ENCODE measurements around the gene P2RX3. TPM values are rescaled to one million over a fixed set of nuclear protein-coding genes. Genes with fewer than 3 reads are reported as not detected.

P2RX3 gene
- total and polyA plus RNA-seq, 10 of the 15 experiments (the other 5 are each of a cell fraction or from before 2014, with no cell fraction given) = 0.05 to 0.12 TPM; not detected in 8

- Histone ChIP-seq H3K79me2 (ENCODE audit: control insufficient read depth, insufficient read depth, low read length) (no peaks in the 10 kb centered on the region), H3K27me3 (replicated peaks in 1 of 2; ENCODE audit: control insufficient read depth in 2 of 2, insufficient read depth in 2 of 2, low read length in 1 of 2) (no peaks in the 10 kb centered on the region), H3K9me3 (replicated peaks; ENCODE audit: control insufficient read depth, insufficient read depth, low read length) (no peaks in the 10 kb centered on the region), H3K27ac (ENCODE audit: control insufficient read depth, insufficient read depth) (no peak overlapping the region), H3K36me3 (ENCODE audit: control insufficient read depth in 2 of 2, insufficient read depth in 2 of 2, low read length in 1 of 2) (peaks cover 2 to 7% of the 10 kb centered on the region in 2 experiments; a peak in 2 of 4 replicates), H3K4me2 (ENCODE audit: control insufficient read depth, insufficient read depth) (peak overlapping the region; percentile 38; the same call in 1 of the 2 replicates), H3K9ac (ENCODE audit: control insufficient read depth, insufficient read depth, low read length) (no peak overlapping the region), H4K20me1 (ENCODE audit: control insufficient read depth, insufficient read depth) (no peaks in the 10 kb centered on the region), H3K4me1 (ENCODE audit: control insufficient read depth, insufficient read depth, low read length) (peaks cover 20% of the 10 kb centered on the region), H2AFZ (ENCODE audit: control insufficient read depth, low read depth, low read length) (no peak overlapping the region), H3K4me3 (0 out of 2 replicates have a peak overlapping the region, but pooled peaks have one; percentile 27)
- WGBS (ENCODE audit: insufficient coverage, insufficient replicate concordance, low lambda C conversion rate, missing lambda C conversion rate) = 97% methylated on average over 6 of the region's 6 CpGs
- TF ChIP-seq BRCA1 (IDR thresholded peaks at IDR 0.05; ENCODE audit: low read depth, low read length) (no peak), ZNF274 (IDR thresholded peaks at IDR 0.05; ENCODE audit: insufficient read depth, insufficient read length) (no peak), ASH2L (IDR thresholded peaks at IDR 0.05; ENCODE audit: borderline replicate concordance, low read depth) (no peak), STAT3 (IDR thresholded peaks at IDR 0.05; ENCODE audit: low read depth, low read length) (no peak), TBL1XR1 (IDR thresholded peaks at IDR 0.05; ENCODE audit: low read depth, low read length) (no peak), ZBTB4 (CRISPR knock-in tag; IDR thresholded peaks at IDR 0.05) (no peak), STAT1 (conservative IDR thresholded peaks at IDR 0.05) (no peak), CTCF (IDR thresholded peaks at IDR 0.05 in 2 of 3, conservative IDR thresholded peaks at IDR 0.05 in 1 of 3; ENCODE audit: control insufficient read depth in 2 of 3, extremely low read depth in 1 of 3, insufficient read depth in 1 of 3, low read depth in 3 of 3, low read length in 3 of 3) (no peak), KAT2A (conservative IDR thresholded peaks at IDR 0.05; ENCODE audit: control insufficient read depth, low read depth, low read length) (no peak), ATF7 (IDR thresholded peaks at IDR 0.05; ENCODE audit: low read depth) (no peak)
- in situ Hi-C loops (cut with MboI) = no loop called here
- intact Hi-C loops (cut with micrococcal nuclease; ENCODE audit: unreplicated experiment) = no loop called here
- ChIA-PET CTCF (interaction anchor here (0.6 to 2.3 kb wide), 2 partner anchors 10 to 70 kb away, joined by 3 to 9 read pairs; no protein-coding TSS in a partner anchor), POLR2A (interaction anchor here (1.4 to 1.6 kb wide), 3 partner anchors 10 to 41 kb away, joined by 4 to 8 read pairs (median 4); partner anchors contain the start of gene SSRP1), RAD21 (ENCODE audit: unreplicated experiment) (interaction anchor here (1.3 to 1.7 kb wide), 4 partner anchors 13 to 24 kb away, joined by 3 to 8 read pairs (median 4); no protein-coding TSS in a partner anchor), SMC1A (ENCODE audit: uncharacterized antibody, unreplicated experiment) (interaction anchor here (2.4 kb wide), 1 partner anchor 10 kb away, joined by 9 read pairs; no protein-coding TSS in a partner anchor)
- no peak for FAIRE-seq
- BruUV-seq (replicated peaks) = no TSS peak
- no peak for DNase-seq (ENCODE audit: low read depth, low spot score)
- no peak for ATAC-seq
These were observed 16.5 kb upstream of the P2RX3 start for GRCh38 chr11:57321388-57322255.
